ENCODE data around the gene AP5S1.

- TF ChIP-seq, protein P1, sequence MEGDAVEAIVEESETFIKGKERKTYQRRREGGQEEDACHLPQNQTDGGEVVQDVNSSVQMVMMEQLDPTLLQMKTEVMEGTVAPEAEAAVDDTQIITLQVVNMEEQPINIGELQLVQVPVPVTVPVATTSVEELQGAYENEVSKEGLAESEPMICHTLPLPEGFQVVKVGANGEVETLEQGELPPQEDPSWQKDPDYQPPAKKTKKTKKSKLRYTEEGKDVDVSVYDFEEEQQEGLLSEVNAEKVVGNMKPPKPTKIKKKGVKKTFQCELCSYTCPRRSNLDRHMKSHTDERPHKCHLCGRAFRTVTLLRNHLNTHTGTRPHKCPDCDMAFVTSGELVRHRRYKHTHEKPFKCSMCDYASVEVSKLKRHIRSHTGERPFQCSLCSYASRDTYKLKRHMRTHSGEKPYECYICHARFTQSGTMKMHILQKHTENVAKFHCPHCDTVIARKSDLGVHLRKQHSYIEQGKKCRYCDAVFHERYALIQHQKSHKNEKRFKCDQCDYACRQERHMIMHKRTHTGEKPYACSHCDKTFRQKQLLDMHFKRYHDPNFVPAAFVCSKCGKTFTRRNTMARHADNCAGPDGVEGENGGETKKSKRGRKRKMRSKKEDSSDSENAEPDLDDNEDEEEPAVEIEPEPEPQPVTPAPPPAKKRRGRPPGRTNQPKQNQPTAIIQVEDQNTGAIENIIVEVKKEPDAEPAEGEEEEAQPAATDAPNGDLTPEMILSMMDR (IDR thresholded peaks at IDR 0.05): no peak
- no peak for TF ChIP-seq POLR2A (IDR thresholded peaks at IDR 0.05)
Observed at GRCh38 chr20:3858689-3859088, 38.3 kb downstream of the AP5S1 start.

Data from adrenal gland (tissue), 5 donors.